Esophagus squamous epithelium (tissue), 5 donors: ENCODE results near the gene CXCR6. TPM values are rescaled to one million over a fixed set of nuclear protein-coding genes. Genes with fewer than 3 reads are reported as not detected.

Experiments
- DNase-seq: peaks from one replicate; lab custom pipeline; 2025; lab: John Stamatoyannopoulos, UW
- H3K27ac ChIP-seq, 4 donors: fragments of 200-600 bp; sonication (generic); one replicate each; pipeline ENCODE4 v1.5.1; 2016 to 2019; ENCODE audit warnings: mild to moderate bottlenecking in 1 of 4
- H3K27me3 ChIP-seq, 4 donors: fragments of 200-600 bp; sonication (generic); 1 replicate in 3 of 4; 2 replicates in 1 of 4; pipeline versions ENCODE4 v1.5.1 to v1.6.0; 2017 to 2021; ENCODE audit warnings: antibody characterized with exemption in 1 of 4
- H3K36me3 ChIP-seq, 3 donors: fragments of 200-600 bp; sonication (generic); one replicate each; pipeline ENCODE4 v1.5.1; 2016 to 2019
- H3K4me1 ChIP-seq, 3 donors: fragments of 200-600 bp; sonication (generic); one replicate each; pipeline ENCODE4 v1.5.1; 2017 to 2019
- H3K4me3 ChIP-seq, 4 donors: fragments of 200-600 bp; sonication (generic); 1 replicate in 3 of 4; 2 replicates in 1 of 4; pipeline ENCODE4 v1.5.1; 2016 to 2019; ENCODE audit warnings: mild to moderate bottlenecking in 2 of 4, moderate library complexity in 1 of 4
- H3K9me3 ChIP-seq, 3 donors: fragments of 200-600 bp; sonication (generic); one replicate each; pipeline ENCODE4 v1.5.1; 2016 to 2019
- POLR2A ChIP-seq, 4 donors: fragments of 450-650 bp; IDR thresholded peaks; one replicate each; pipeline ENCODE4 v1.6.1; 2017; ENCODE audit warnings: antibody characterized with exemption in 4 of 4, mild to moderate bottlenecking in 4 of 4, moderate library complexity in 3 of 4
- WGBS, 2 donors: methylation state at CpG; one replicate each; pipeline ENCODE4 v1.1.5; 2018; 5-methylcytosine and 5-hydroxymethylcytosine counted together
- intact Hi-C: fragments of 100-400 bp; cut with DNase I; formaldehyde crosslinking; loops from one replicate; pipeline ENCODE4 v1.15.0; 2022
- total RNA-seq, 4 donors: library from RNA; depleted of rRNA; stranded (reverse); fragments of >200 nt; gene quantifications; one replicate each; pipeline ENCODE4 v1.1.0, GENCODE V29; 2016
- TF ChIP-seq, protein P1 (sequence below), 6 experiments: fragments of 450-650 bp in 4 of 6; fragments of 200-600 bp in 2 of 6; sonication (generic) in 2 of 6; IDR thresholded peaks; one replicate each; pipeline ENCODE4 v1.5.1; 2016 to 2019; ENCODE audit warnings: antibody characterized with exemption in 6 of 6, mild to moderate bottlenecking in 4 of 6, moderate library complexity in 4 of 6
- donor health status: DM: yes; HTN: yes; CAD: no.

CXCR6 gene
- total RNA-seq, 4 donors from 2014 or later, result 1.7 to 12.0 (median 4.4) TPM

DNA sequence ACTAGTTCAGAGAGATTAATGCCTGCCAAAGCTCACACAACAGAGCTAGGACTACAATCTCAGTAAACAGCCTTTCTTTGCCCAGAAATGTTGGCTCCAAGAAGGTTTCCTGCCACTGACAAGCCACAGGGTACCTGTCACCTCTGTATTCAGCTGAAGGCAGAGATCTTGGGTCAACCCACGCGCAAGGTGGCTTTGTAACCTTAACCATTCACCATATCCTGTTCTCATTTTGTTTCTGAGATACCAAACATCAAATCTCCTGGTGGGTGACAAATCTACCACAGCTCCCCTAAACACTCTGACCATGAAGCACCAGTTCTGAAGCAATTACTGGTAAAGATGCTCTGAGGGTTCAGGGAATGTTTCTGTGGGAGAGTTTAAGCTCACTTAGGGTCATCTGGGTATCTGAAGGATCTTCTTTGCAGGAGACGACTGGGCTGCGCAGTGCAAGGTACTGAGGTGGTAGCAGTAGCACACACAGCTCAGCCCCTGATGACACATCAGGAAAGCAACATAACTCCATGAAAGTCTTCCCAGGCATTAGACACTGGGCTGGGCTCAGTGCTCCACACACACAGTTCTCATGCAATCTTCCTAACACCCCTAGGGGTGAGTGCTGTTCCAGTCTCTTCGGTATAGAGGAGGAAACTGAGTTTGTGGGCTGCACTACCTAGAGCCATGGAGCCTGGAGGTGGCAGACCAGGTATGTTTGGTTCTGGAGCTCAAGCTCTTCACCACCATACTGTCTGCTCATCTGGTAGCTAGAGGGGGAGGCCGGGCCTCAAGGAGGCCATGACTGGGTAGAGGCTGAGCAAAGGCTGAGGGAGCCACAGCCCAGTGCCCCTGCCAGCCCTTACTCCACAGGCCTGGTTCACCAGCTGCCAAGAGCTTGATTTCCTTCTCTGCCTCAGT lies 7.7 kb downstream of the CXCR6 start:
- TF ChIP-seq, protein P1, sequence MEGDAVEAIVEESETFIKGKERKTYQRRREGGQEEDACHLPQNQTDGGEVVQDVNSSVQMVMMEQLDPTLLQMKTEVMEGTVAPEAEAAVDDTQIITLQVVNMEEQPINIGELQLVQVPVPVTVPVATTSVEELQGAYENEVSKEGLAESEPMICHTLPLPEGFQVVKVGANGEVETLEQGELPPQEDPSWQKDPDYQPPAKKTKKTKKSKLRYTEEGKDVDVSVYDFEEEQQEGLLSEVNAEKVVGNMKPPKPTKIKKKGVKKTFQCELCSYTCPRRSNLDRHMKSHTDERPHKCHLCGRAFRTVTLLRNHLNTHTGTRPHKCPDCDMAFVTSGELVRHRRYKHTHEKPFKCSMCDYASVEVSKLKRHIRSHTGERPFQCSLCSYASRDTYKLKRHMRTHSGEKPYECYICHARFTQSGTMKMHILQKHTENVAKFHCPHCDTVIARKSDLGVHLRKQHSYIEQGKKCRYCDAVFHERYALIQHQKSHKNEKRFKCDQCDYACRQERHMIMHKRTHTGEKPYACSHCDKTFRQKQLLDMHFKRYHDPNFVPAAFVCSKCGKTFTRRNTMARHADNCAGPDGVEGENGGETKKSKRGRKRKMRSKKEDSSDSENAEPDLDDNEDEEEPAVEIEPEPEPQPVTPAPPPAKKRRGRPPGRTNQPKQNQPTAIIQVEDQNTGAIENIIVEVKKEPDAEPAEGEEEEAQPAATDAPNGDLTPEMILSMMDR (IDR thresholded peaks at IDR 0.05), result no peak
- peak in 1 of 4 donors; percentile 19 for TF ChIP-seq POLR2A (IDR thresholded peaks at IDR 0.05)
- H3K9me3 ChIP-seq, result no peaks in the 10 kb centered on the region
- peaks cover 19 to 100% (median 60%) of the 10 kb centered on the region in 3 donors for H3K36me3 ChIP-seq
- peaks cover 0 to 17% (median 0%) of the 10 kb centered on the region in 3 donors for H3K4me1 ChIP-seq
- no peak overlapping the region for H3K4me3 ChIP-seq
- no peaks in the 10 kb centered on the region for H3K27me3 ChIP-seq
- WGBS, 2 donors, result 83 to 98% methylated on average over 4 to 5 of the region's 6 CpGs
- H3K27ac ChIP-seq, result peak overlapping the region in 2 of 4 donors; percentile 61 to 67
- intact Hi-C loops, result no loop called here
- DNase-seq, result no peak

DNA sequence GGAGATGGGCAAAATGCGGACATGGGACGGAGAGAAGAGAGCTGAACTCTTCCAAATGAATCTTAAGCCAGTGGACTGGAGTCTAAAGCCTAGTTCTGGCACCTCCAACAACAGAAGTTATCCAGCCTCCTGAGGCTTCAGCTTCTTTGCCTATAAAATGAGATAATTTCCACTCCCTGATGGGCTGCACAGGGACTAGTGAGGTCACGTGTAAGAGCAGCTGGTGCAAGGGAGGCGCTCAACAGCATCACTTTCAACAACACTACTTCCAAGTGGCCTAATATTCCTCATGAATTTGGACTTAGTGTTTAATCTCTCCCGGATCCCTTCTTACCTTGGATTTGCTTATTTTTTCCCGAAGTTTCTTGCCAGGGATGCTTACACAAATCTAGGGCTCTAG lies 8.7 kb downstream of the CXCR6 start:
- Histone ChIP-seq H3K9me3 (no peaks in the 10 kb centered on the region), H3K4me3 (no peak overlapping the region), H3K4me1 (peaks cover 0 to 17% (median 0%) of the 10 kb centered on the region in 3 donors), H3K27me3 (no peaks in the 10 kb centered on the region), H3K27ac (peak overlapping the region in 1 of 4 donors; percentile 54), H3K36me3 (peaks cover 19 to 100% (median 56%) of the 10 kb centered on the region in 3 donors)
- no peak for TF ChIP-seq POLR2A (IDR thresholded peaks at IDR 0.05)
- TF ChIP-seq, protein P1 (IDR thresholded peaks at IDR 0.05), result no peak
- DNase-seq, result no peak
- intact Hi-C loops, result no loop called here
- 84 to 93% methylated on average over 6 of the region's 6 CpGs for WGBS, 2 donors

DNA sequence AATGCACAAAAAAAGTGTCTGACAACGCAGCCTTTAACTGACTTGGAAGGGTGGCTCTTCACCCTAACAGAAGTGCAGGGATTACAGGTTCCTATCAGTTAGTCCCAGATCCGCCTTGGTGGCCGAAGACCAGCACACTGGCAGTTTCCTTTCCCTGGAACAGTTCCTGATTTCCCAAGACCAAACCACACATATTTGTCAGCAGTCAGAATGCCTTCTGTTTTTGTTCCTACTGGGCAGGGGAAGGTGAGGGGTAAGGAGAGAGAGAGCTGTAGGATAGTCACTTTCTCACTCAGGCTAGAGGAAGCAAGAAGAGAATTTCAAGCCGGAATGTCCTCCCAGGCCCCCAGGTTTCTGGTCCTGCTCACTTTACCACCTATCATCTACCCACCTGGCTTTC lies 9.2 kb downstream of the CXCR6 start:
- Histone ChIP-seq H3K27me3 (no peaks in the 10 kb centered on the region), H3K9me3 (no peaks in the 10 kb centered on the region), H3K4me3 (no peak overlapping the region), H3K4me1 (peaks cover 0 to 19% (median 0%) of the 10 kb centered on the region in 3 donors), H3K36me3 (peaks cover 19 to 100% (median 51%) of the 10 kb centered on the region in 3 donors), H3K27ac (no peak overlapping the region)
- no peak for DNase-seq
- intact Hi-C loops, result no loop called here
- no peak for TF ChIP-seq POLR2A (IDR thresholded peaks at IDR 0.05)
- TF ChIP-seq, protein P1 (IDR thresholded peaks at IDR 0.05), result no peak
- 68 to 90% methylated on average over 4 of the region's 4 CpGs for WGBS, 2 donors

- Histone ChIP-seq H3K4me3 (no peak overlapping the region), H3K4me1 (peaks cover 0 to 29% (median 0%) of the 10 kb centered on the region in 3 donors), H3K9me3 (no peaks in the 10 kb centered on the region), H3K36me3 (peaks cover 19 to 100% (median 48%) of the 10 kb centered on the region in 3 donors), H3K27me3 (no peaks in the 10 kb centered on the region), H3K27ac (no peak overlapping the region)
- WGBS, 2 donors, result 85 to 94% methylated on average over 4 of the region's 4 CpGs
- TF ChIP-seq, protein P1 (IDR thresholded peaks at IDR 0.05), result no peak
- no peak for TF ChIP-seq POLR2A (IDR thresholded peaks at IDR 0.05)
- intact Hi-C loops, result no loop called here
- DNase-seq, result no peak
Measured at GRCh38 chr3:45953536-45953935, 10.3 kb downstream of the CXCR6 start.

GRCh38 chr3:45954306-45954705 lies 11.0 kb downstream of the CXCR6 start:
- no peak for DNase-seq
- H3K27me3 ChIP-seq, result no peaks in the 10 kb centered on the region
- peaks cover 17 to 100% (median 55%) of the 10 kb centered on the region in 3 donors for H3K36me3 ChIP-seq
- peaks cover 0 to 27% (median 0%) of the 10 kb centered on the region in 3 donors for H3K4me1 ChIP-seq
- H3K4me3 ChIP-seq, result no peak overlapping the region
- intact Hi-C loops, result no loop called here
- WGBS, 2 donors, result 100% methylated on average over 1 to 2 of the region's 3 CpGs
- H3K27ac ChIP-seq, result no peak overlapping the region
- no peak for TF ChIP-seq POLR2A (IDR thresholded peaks at IDR 0.05)
- TF ChIP-seq, protein P1 (IDR thresholded peaks at IDR 0.05), result no peak
- H3K9me3 ChIP-seq, result no peaks in the 10 kb centered on the region
